ENCODE data around the gene UNC80.
A peak's percentile ranks its signal among the peaks of the same experiment; 100 is the strongest.

UNC80 gene

DNA sequence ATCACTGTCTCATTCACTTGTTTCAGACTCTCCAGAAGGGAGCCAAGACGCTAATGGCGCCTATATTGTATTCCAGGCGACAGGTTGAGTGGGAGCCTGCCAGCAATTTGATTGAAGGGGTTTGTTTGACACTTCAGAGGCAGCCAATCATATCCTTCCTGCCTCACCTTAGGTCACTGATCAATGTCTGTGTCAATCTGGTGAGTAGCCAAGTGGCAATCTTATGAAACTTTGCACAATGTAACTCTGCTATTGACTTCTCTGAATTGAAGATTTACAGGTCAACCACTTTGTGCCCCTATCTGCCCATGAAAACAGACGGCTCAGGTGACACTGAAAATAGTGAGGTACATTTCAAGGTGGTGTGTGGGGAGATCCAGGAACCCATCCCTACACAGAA lies 198.1 kb downstream of the UNC80 start:
- DNase-seq (ENCODE audit: low spot score) = no peak

DNA sequence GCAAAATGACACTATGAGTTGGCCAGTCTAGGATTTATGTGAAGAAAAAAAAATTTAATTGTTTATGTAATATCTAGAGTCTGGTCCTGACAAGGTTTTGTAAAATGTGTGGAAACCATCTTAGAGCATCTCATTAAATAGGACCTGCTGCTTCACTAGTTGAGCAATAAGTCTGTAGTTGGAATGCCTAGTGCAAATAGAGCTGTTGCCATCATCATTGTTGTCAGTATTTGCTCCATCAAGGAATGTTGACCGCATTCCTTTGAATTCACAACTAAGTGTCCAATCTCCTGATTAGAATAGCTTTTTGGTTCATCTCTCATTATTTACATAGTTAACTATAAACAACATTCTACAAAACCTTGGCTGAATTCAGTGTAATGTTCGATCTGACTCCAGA lies 198.6 kb downstream of the UNC80 start:
- no peak for DNase-seq (ENCODE audit: low spot score)

DNA sequence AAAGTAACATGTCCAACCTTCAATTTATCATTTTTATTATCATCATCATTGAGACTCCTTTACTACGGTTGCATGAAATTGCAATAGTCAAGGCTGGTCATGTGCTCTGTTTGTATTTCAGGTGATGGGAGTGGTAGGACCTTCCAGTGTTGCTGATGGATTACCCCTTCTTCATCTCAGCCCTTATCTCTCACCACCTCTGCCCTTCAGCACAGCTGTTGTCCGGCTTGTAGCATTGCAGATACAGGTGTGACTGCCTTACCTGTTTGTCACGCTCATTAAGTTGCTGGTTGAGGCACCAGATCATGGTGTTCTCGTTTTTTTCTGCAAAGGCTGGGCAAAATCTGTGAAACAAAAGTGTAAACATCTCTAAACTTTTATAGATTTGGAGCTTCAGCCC lies 199.1 kb downstream of the UNC80 start:
- no peak for DNase-seq (ENCODE audit: low spot score)

DNA sequence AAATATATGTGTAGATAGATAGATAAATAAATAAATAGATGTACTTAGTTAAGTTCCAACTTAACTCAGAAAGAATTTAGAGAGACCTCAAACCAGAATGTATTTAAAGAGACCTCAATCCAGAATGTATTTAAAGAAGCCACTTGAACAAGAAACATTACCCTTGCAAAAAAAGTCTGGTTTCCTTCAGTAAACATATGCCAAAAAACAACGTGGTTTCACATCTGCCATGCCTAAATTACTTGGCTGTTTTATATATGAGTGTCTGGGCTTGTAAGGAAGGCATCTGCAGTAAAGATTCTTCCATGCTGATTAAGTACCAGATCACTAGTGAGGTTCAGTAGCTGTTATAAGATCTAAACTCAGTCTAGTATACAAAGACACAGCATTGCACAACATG lies 201.7 kb downstream of the UNC80 start:
- no peak for DNase-seq (ENCODE audit: low spot score)

DNA sequence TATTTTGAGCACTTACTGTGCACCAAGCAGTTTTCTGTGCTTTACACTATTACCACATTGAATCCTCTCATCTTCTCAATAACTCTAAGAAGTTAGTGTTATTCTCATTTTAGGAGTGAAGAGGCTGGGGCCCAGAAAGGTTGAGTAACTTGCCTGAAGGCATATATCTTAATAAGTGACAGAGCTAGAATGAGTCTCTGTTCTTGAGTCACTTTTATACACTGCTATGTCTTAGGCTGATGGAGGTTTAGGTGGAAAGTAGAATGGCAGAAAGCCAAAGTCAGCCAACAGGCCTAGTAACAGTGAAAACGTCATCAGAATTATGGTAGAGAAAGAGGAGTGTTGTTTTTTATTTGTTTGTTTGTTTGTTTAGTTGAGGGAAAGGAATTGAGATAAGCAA lies 202.9 kb downstream of the UNC80 start:
- no peak for DNase-seq (ENCODE audit: low spot score)

DNA sequence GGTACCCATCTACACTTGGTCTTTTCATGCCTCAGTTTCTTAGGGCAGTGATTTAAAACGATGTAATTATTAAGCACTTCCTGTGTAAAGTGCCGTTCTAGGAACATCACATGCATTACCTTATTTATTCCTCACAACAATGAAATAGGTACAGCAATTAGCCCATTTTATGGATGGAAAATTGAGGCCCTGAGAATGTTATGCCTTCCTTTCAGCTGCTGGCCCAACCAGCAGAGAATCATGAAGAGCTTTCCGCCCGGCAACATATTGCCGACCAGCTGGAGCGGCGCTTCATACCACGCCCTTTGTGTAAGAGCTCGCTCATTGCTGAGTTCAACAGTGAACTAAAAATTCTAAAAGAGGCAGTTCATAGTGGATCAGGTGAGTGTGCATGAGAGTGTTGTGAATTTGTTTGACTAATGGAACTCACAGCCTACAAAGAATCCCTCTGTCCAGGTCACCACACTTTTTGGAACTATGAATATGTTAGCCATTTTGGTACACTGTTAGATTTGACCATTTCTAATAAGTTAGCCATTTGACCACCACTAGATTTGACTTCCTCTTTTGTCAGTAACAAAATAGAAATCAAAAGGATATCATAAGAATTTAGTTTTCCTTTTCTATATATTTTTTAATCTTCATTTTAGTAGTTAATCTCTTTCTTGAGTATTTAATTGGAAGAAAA lies 205.2 kb downstream of the UNC80 start:
- DNase-seq (ENCODE audit: low spot score) = no peak

DNA sequence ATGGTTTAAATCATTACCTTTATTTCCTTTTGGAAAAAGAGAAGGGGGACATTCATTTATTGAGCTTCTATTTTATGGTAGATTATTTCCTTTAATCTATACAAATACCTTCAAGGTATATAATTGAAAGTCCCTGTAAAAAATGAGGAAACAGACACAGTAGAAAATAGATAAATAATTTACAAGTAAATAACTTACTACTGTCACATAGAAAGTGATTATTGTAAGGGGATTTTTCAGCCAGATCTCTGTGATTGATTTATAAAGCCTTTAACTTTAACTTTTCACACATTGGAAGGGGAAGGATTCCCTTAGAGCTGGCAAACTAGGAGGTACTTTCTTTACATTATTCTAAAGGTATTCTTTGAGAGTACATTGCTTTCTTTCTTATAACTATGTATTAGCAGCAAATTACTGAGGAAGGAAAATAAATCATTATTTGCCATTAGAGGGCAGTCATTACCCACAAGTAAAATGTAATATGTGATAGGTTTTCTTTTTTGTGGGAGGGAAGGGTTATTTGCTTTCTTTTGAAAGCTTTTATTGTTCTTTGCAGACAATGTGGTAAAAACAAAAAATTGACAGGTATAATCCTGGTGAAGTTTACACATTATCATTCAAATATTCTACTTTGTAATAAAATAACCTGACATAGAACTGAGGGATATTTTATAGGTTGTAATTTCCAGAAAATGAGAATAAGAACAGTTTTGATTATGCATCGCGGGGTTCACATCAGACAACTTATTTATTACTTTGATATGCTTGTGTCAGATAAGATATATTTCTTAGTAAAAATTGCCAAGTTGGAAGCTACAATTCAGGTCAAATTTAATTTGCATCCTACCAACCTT lies 206.0 kb downstream of the UNC80 start:
- no peak for DNase-seq (ENCODE audit: low spot score)

DNA sequence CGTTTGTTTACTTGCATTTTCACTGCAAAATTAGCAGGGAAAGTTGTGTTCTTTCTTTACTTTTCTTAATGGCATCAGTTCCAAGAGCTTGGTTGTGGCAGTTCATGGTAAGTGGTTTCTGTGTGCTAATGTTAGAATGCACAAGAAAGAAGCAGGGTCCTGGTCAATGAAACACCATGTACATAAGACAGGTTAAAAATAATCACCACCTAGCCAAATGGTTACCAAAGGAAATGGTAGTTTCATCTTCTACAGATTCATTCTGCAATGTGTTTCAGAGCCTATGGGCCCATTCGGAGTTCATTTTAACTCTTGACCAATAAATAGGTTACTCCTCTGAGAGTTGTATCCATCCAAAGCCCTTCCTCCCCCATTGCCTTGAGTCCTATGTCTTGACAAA lies 212.7 kb downstream of the UNC80 start:
- DNase-seq (ENCODE audit: low spot score) = no peak

DNA sequence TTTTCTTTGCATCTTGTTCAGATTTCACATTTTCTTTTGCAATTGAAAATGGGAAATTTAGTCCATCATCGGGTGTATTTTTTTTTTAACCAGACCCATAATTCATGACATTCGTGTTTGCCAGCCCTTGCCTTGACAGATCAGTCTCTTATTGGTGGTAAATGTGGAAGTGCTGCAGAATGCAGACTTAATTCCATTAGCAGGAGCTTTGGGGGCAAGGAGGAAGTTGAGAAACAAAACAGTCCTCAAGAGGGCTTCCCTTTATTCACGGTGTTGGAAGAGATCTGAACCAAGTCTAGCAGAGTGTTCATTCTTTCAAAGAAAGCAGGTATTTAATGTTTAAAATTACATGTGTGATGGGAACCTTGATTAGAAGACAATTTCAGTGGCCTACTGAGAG lies 214.2 kb downstream of the UNC80 start:
- DNase-seq (ENCODE audit: low spot score) = no peak

DNA sequence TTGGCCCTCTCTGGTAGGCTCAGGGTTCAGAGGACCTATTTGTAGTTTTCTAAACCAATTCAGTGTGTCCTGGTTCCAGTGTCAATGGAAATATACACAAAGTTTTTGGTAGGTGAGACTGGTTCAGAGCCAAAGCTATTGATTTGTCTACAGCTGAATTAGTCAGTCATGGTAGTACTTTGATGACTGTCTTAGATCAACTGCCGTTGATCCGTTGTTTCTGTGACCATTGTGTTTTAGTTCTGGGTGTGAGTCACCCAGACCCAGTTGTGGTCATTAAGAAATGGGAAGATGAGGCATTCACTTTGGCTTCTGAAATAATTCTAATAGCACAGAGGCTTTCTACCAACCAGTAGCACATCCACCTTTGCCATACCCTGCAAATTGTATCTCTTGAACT lies 214.8 kb downstream of the UNC80 start:
- DNase-seq (ENCODE audit: low spot score) = no peak

DNA sequence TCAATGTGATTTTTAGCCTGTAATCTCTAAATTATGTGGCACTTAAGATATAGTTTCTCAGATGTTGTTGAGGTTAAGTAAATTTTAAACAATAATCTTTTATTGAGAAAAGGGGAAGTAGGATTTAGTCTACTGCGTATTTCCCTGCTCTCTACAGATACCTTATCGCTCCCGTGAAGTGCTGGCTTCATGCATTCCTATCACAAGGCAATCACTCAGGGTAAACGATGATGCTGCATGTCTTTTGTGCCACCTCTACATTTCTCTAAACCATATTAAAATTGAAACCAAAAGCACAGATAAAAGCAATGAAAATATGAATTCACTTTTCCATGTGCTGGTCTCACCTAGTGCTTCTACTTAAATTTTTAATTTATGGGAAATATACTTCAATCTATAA lies 216.4 kb downstream of the UNC80 start:
- no peak for DNase-seq (ENCODE audit: low spot score)

DNA sequence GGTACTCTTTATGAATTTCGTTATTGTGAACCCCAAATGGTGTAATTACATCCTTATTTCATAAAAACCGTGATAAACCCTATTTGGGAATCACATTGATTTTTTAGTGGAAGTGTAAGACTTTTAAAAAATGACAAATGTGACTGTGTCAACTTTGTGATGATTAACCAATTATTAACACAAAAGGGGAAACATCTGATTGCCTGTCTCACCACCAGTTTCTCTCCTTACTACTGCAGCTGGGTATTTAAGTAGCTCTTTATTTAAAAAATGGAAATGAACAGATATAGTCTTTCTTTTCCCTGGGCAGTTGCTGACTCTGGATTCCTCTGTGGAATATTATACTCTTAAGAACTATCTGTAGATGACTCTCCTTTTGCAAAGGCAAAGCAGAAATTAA lies 219.2 kb downstream of the UNC80 start:
- DNase-seq (ENCODE audit: low spot score) = no peak

DNA sequence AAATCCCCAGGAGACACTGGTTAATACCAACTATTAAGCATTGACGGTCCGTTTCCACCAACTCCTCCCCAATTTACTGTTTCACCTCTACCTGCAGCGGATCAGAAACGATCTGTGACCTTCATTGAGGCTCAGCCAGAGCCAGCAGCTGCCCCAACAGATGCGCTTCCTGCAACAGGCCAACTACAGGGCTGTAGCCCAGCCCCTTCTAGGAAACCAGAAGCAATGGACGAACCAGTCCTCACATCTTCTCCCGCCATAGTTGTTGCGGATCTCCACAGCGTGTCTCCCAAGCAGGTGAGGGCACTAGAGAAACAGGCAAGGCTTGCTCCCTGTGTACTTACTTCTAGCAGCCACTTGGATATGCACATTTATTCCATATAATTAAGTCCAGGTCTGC lies 222.3 kb downstream of the UNC80 start:
- no peak for DNase-seq (ENCODE audit: low spot score)

DNA sequence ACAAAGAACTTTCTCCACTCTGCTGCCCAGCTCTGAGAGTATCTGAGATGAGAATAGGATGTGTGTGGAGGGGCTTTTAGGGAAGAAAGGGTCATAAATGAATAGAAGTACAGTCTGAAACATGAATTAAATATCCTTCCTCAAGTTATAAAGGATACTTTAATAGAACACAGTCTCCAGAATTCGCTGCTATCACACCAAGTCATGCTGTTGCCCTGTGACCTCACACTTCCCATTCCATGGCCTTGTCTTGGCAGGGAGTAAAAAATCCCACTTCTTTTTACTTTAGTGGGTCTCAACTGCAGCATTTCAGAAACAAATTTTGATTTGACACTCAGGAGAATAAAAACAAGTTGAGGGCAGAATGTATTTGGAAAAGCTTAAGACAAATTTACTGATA lies 227.0 kb downstream of the UNC80 start:
- no peak for DNase-seq (ENCODE audit: low spot score)

DNA sequence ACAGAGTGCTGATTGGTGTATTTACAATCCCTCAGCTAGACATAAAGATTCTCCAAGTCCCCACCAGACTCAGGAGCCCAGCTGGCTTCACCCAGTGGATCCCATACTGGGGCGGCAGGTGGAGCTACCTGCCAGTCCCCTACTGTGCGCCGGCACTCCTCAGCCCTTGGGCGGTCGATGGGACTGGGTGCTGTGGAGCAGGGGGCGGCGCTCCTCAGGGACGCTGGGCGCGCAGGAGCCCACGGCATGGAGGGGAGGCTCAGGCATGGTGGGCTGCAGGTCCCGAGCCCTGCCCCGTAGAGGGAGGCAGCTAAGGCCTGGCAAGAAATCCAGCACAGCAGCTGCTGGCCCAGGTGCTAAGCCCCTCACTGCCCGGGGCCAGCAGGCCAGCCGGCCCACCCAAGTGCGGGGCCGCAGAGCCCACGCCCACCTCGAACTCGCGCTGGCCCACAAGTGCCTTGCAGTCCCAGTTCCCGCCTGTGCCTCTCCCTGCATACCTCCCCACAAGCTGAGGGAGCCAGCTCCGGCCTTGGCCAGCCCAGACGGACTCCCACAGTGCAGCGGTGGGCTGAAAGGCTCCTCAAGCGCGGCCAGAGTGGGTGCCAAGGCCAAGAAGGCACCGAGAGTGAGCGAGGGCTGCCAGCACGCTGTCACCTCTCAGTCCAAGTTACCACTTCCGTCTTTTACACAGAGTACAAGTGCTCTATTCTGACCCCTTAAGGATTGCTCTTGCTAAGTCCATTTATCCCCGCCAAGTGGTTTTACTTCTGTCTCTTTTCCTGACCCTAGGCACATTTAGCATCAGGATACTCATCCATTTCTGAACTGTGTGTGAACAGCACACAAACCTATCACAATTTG lies 229.1 kb downstream of the UNC80 start:
- no peak for DNase-seq (ENCODE audit: low spot score)

DNA sequence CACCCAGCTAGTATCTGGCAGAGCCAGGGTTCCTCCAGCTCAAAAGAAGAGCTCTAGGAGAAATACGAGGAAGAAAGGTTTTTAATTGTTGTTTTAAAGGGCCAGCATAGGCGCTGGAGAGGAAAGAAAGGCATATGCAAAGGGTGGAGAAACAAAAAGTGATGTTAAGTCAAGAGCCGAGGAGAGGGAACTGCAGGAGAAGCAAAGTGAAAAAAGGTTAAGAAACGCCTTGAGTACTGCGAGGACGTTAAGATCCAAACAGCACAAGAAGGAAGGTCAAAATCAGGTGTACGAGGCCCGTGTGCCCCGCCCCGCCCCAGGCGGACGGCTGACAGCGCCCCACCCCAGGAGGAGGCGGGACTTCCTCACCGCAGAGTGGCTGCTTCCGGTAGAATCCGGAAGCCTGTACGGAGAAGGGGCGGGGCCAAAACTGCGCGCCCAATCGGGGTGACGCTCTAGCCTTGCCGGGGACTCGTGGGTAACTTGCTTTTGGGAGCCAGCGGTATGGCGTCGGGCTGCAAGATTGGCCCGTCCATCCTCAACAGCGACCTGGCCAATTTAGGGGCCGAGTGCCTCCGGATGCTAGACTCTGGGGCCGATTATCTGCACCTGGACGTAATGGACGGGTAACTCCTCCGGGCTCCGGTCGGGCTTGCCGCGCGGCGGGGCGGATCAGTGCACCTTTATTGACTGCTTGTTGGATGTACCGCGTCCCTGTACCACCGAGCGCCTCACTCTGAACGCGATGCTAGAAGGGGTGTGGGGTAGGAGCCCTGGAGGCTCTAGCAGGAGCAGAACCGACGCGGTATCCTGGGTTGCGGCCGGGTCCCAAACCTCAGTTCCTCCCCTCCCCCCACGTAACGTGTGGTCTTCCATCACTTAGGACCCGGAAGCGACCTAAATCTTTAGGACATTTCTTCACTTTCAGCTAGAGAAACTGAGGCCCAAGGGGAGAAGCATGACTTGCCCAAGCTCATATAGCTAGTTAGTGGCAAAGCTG lies 230.8 kb downstream of the UNC80 start, which contains the start of gene RPE:
Gene RPE (plus strand): TSS at position 481 of the 1,000 bp plus-strand sequence. CDS start 24 bp downstream, at position 505.
- peak; percentile 95 for DNase-seq (ENCODE audit: low spot score)

DNA sequence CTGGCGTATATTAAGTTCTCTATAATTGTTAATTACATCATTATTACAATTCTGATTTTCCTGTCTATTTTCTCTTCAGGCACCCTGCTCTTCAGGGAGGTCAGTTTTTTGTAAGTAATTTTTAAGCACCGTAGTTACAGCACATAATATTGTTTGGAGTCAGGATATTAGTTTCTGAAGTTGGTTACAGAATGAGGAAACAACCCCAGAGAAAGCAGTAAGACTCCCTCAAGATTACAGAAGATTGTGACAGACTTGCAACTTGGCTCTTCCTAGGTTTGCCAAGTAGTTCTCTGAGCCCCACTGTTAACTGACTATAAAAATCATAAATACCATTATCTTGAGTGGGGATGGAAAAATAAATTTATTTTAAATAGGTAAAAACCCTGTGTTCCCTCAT lies 231.7 kb downstream of the UNC80 start:
- no peak for DNase-seq (ENCODE audit: low spot score)

DNA sequence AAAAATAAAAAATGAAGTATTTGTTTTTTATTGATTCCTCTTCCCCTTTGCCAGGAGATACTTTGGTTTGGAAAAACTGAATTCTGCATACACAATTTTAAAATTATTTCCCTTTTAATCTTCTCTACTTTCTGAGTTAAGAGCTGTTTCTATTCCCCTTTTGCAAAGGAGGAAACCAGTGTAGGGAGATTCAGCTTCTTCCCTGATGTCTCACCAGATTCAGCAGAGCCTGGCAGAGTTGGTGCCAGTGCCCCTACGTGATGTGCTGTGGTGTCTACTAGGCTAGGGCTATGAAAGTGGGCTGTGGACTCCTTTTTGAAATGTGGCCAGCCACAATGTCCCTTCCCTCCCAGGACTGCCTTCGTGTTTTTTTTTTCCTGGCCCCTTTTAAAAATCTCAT lies 233.2 kb downstream of the UNC80 start:
- DNase-seq (ENCODE audit: low spot score) = no peak

DNA sequence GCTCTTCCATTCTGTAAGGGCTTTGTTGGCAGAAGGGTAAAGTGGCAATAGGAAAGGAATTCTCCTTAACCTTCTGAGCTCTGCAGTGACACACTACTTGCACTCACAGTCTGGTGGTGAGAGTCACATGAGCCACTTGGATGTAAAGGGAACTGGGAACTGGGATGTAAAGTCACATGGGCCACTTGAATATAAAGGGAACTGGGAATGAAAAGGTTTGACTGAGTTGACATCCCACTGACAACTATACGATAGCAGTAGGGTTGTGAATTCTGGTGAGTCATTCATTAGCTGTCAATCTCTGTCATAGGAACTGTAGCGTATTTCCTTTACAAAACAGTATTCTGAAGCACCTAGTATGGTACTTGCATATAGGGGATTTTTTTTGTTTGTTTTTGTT lies 236.3 kb downstream of the UNC80 start:
- DNase-seq (ENCODE audit: low spot score) = no peak

DNA sequence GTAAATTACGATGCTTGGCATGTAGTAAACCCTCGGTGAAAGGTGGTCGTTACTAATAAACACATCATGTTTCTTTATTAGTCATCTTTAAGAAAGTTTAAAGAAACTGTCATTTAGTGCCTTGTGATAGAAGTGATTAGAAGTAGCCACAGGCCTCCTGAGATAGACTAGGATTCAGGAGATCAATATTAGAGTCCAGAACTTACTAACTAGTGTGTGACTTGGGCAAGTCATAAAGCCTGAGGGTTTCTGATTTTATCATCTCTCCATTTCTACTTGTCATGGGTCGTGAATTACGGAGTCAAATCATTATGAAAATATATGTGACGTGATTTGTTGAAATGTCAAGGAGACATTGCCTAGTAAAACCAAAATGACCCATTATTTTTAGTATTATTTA lies 237.5 kb downstream of the UNC80 start:
- DNase-seq (ENCODE audit: low spot score) = no peak

DNA sequence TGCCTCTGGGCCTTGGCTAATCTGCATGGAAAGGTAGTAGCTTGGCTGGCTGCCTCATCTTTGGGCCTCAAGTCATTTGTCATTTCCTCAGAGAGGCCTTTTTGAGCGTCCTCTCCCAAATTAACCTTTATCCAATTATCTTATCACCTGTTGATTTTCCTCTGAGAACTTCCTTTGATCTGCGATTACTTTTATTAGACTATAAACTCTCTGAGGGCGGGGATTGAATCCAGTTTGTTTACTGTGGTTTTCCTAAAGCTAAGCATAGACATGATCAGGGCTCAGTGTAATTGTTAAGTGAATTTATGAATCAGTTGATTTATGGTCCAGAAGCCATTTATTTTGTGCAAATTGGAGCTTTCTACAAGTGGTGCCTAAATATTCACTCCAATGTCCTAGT lies 238.3 kb downstream of the UNC80 start:
- no peak for DNase-seq (ENCODE audit: low spot score)

Data from D341Med (cell line).